Gastrocnemius medialis (tissue), 4 donors: ENCODE measurements around the gene CYB5B. TPM values are rescaled to one million over a fixed set of nuclear protein-coding genes. Genes with fewer than 3 reads are reported as not detected.

Experiments
- ATAC-seq, 2 donors: fragments of 150-250 bp; one replicate each; pipeline ENCODE4 v1.9.1; 2016
- DNase-seq, 2 donors: peaks; one replicate each; pipeline ENCODE4 v3.0.0-alpha.2; 2019
- H3K27ac ChIP-seq, 4 donors: fragments of 200-600 bp; sonication (generic); 1 replicate in 1 of 4; 2 replicates in 3 of 4; pipeline ENCODE4 v1.5.1; 2016 to 2018; ENCODE audit warnings: mild to moderate bottlenecking in 2 of 4, moderate library complexity in 1 of 4
- H3K27me3 ChIP-seq, 3 donors: fragments of 200-600 bp; sonication (generic) in 2 of 3; 1 replicate in 1 of 3; 2 replicates in 2 of 3; pipeline versions ENCODE4 v1.5.1 to v1.6.0; 2016 to 2019; ENCODE audit warnings: mild to moderate bottlenecking in 1 of 3, moderate library complexity in 1 of 3
- H3K36me3 ChIP-seq, 2 donors: fragments of 200-600 bp; sonication (generic) in 1 of 2; one replicate each; pipeline ENCODE4 v1.5.1; 2017 to 2018
- H3K4me1 ChIP-seq, 2 donors: fragments of 200-600 bp; sonication (generic) in 1 of 2; one replicate each; pipeline ENCODE4 v1.5.1; 2016 to 2017; ENCODE audit warnings: mild to moderate bottlenecking in 2 of 2
- H3K4me3 ChIP-seq, 4 donors: fragments of 200-600 bp; sonication (generic) in 3 of 4; 1 replicate in 1 of 4; 2 replicates in 3 of 4; pipeline ENCODE4 v1.5.1; 2016 to 2019; ENCODE audit warnings: mild to moderate bottlenecking in 2 of 4
- H3K9me3 ChIP-seq, 3 donors: fragments of 200-600 bp; sonication (generic) in 2 of 3; 1 replicate in 1 of 3; 2 replicates in 2 of 3; pipeline ENCODE4 v1.5.1; 2016 to 2019
- POLR2A ChIP-seq, 2 donors: fragments of 450-650 bp; IDR thresholded peaks; one replicate each; pipeline ENCODE4 v1.6.1; 2017; ENCODE audit warnings: antibody characterized with exemption in 2 of 2, mild to moderate bottlenecking in 2 of 2, moderate library complexity in 2 of 2
- in situ Hi-C, 4 donors: fragments of 200-750 bp; cut with MboI; loops; one replicate each; pipeline versions ENCODE4 v1.15.0 to v1.8.0; 2017; ENCODE audit warnings: low sequenced_read_pairs in 4 of 4
- intact Hi-C: fragments of 100-400 bp; cut with DNase I; formaldehyde crosslinking; loops from one replicate; pipeline ENCODE4 v1.15.1; 2023; ENCODE audit warnings: low total_unique reads
- total RNA-seq, 4 donors: library from RNA; depleted of rRNA; stranded (reverse); fragments of >200 nt; gene quantifications; one replicate each; pipeline versions ENCODE4 v1.1.0 to v1.2.3, GENCODE V29; 2016
- TF ChIP-seq, protein P1 (sequence below), 5 experiments: fragments of 450-650 bp in 3 of 5; fragments of 200-600 bp in 2 of 5; sonication (generic) in 2 of 5; IDR thresholded peaks in 4 of 5; conservative IDR thresholded peaks in 1 of 5; 1 replicate in 4 of 5; 2 replicates in 1 of 5; pipeline ENCODE4 v1.5.1; 2016 to 2019; ENCODE audit warnings: antibody characterized with exemption in 5 of 5, mild to moderate bottlenecking in 3 of 5, moderate library complexity in 3 of 5

CYB5B gene
- total RNA-seq, 4 donors from 2014 or later = 18.5 to 50.1 (median 26.3) TPM

DNA sequence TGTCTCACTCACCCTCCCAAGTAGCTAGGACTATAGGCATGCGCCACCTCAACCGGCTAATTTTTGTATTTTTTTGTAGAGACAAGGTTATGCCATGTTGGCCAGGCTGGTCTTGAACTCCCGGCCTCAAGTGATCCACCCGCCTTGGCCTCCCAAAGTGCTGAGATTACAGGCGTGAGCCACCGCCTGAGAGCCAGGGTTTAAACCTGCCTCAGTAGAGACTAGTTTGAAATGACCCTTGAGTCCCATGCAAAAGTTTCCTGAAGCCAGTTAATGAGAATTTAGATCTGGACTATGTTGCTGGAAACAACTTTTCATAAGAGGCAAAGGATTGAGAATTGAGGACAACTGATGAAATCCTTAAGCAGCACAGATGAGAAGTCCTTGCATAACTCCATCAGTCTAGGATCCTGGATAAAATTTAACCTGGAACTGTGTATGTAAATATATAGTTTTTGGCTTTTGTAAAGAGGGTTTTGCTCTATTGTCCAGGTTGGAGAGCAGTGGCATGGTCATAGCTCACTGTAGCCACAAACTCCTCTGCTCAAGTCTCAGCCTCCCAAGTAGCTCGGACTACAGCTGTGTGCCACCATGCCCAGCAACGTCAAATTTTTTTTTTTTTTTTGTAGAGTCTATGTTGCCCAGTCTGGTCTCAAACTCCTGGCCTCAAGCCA lies 43.2 kb downstream of the CYB5B start:
- no peaks in the 10 kb centered on the region for H3K27me3 ChIP-seq
- H3K9me3 ChIP-seq = no peaks in the 10 kb centered on the region
- no peak overlapping the region for H3K27ac ChIP-seq
- in situ Hi-C loops = no loop called here
- DNase-seq = no peak
- peaks cover 0 to 7% of the 10 kb centered on the region in 2 donors for H3K36me3 ChIP-seq
- ATAC-seq = no peak
- TF ChIP-seq, protein P1, sequence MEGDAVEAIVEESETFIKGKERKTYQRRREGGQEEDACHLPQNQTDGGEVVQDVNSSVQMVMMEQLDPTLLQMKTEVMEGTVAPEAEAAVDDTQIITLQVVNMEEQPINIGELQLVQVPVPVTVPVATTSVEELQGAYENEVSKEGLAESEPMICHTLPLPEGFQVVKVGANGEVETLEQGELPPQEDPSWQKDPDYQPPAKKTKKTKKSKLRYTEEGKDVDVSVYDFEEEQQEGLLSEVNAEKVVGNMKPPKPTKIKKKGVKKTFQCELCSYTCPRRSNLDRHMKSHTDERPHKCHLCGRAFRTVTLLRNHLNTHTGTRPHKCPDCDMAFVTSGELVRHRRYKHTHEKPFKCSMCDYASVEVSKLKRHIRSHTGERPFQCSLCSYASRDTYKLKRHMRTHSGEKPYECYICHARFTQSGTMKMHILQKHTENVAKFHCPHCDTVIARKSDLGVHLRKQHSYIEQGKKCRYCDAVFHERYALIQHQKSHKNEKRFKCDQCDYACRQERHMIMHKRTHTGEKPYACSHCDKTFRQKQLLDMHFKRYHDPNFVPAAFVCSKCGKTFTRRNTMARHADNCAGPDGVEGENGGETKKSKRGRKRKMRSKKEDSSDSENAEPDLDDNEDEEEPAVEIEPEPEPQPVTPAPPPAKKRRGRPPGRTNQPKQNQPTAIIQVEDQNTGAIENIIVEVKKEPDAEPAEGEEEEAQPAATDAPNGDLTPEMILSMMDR (IDR thresholded peaks at IDR 0.05 in 4 of 5, conservative IDR thresholded peaks at IDR 0.05 in 1 of 5) = no peak
- no peak for TF ChIP-seq POLR2A (IDR thresholded peaks at IDR 0.05)
- H3K4me1 ChIP-seq = peaks cover 0 to 14% of the 10 kb centered on the region in 2 donors
- intact Hi-C loops = no loop called here
- H3K4me3 ChIP-seq = no peak overlapping the region

DNA sequence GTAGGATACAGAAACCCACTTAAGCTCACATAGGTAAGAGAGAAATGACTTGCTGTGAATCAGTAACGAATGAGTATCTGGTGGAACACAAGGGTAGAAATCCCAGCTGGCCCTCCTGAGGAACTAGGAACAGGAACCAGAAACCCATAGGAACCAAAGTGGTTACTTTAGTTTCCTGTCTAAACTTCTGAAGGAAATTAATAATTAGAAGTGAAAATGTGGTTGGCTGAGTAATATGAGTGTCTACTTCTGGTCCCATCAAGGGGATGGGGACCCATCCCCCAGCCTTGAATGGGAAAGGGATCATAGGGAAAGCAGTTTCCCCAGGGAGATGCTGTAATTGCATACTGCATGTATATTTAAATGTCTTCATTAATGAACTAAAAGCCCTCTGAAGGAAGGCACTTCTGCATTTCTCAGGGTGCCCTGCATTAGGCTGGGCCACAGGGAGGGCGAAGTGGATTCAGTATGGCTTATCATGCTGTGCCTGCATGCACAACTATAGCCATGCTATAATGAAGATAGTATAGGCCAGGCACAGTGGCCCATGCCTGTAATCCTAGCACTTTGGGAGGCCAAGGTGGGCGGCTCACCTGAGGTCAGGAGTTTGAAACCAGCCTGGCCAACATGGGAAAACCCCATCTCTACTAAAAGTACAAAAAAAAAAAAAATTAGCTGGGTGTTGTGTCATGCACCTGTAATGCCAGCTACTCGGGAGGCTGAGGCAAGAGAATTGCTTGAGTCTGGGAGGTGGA lies 45.6 kb downstream of the CYB5B start:
- Histone ChIP-seq H3K27me3 (no peaks in the 10 kb centered on the region), H3K4me1 (peaks cover 0 to 12% of the 10 kb centered on the region in 2 donors), H3K36me3 (no peaks in the 10 kb centered on the region), H3K9me3 (no peaks in the 10 kb centered on the region), H3K4me3 (no peak overlapping the region), H3K27ac (no peak overlapping the region)
- TF ChIP-seq, protein P1 (IDR thresholded peaks at IDR 0.05 in 4 of 5, conservative IDR thresholded peaks at IDR 0.05 in 1 of 5) = no peak
- no peak for TF ChIP-seq POLR2A (IDR thresholded peaks at IDR 0.05)
- in situ Hi-C loops = no loop called here
- intact Hi-C loops = no loop called here
- DNase-seq = no peak
- ATAC-seq = no peak

DNA sequence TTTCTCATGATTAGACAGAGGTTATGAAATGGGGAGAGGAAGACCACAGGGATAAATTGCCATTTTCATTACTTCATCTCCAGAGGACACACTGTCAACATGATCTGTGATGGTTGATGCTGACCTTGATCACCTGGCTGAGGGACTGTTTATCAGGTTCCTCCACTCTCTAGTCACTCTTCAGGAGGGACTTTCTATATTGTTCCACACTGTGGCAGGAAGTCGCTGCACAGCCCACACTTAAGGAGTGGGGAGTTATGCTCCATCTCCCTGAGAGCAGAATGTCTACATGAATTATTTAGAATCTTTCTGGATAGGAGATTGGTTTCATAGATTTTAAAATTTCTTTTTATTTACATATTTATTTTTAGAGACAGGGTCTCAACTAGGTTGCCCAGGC lies 46.7 kb downstream of the CYB5B start:
- Histone ChIP-seq H3K27ac (no peak overlapping the region), H3K4me1 (peaks cover 0 to 10% of the 10 kb centered on the region in 2 donors), H3K27me3 (no peaks in the 10 kb centered on the region), H3K9me3 (no peaks in the 10 kb centered on the region), H3K36me3 (no peaks in the 10 kb centered on the region), H3K4me3 (no peak overlapping the region)
- no peak for DNase-seq
- in situ Hi-C loops = no loop called here
- no peak for ATAC-seq
- intact Hi-C loops = no loop called here
- TF ChIP-seq, protein P1 (IDR thresholded peaks at IDR 0.05 in 4 of 5, conservative IDR thresholded peaks at IDR 0.05 in 1 of 5) = no peak

DNA sequence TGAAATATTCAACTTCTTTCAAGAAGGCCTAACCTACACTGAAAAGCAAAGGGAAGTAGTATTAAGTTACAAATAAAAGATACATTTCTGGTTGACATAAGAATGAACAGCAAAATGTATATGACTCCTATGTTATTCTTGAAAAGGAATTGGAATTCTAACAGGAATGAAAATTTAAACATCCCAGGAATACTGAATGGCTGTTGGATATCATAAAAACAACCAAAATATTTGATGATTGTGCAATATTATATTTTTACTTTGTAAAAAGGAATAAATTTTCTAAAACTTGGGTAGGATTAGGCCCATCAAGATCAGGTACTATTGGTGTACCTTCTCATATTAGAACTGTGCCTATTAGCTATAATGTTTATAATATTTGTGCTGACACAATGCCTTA lies 50.0 kb downstream of the CYB5B start:
- TF ChIP-seq POLR2A (IDR thresholded peaks at IDR 0.05) = no peak
- TF ChIP-seq, protein P1 (IDR thresholded peaks at IDR 0.05 in 4 of 5, conservative IDR thresholded peaks at IDR 0.05 in 1 of 5) = no peak
- Histone ChIP-seq H3K4me3 (no peak overlapping the region), H3K9me3 (no peaks in the 10 kb centered on the region), H3K4me1 (no peaks in the 10 kb centered on the region), H3K27me3 (no peaks in the 10 kb centered on the region), H3K27ac (no peak overlapping the region), H3K36me3 (no peaks in the 10 kb centered on the region)
- in situ Hi-C loops (no loop called here), intact Hi-C loops (no loop called here)
- no peak for DNase-seq
- ATAC-seq = no peak
